ENCODE measurements around the gene KRT15. TPM values are rescaled to one million over a fixed set of nuclear protein-coding genes. Genes with fewer than 3 reads are reported as not detected.

KRT15 gene
- polyA plus RNA-seq, 6 donors from 2014 or later = not detected

DNA sequence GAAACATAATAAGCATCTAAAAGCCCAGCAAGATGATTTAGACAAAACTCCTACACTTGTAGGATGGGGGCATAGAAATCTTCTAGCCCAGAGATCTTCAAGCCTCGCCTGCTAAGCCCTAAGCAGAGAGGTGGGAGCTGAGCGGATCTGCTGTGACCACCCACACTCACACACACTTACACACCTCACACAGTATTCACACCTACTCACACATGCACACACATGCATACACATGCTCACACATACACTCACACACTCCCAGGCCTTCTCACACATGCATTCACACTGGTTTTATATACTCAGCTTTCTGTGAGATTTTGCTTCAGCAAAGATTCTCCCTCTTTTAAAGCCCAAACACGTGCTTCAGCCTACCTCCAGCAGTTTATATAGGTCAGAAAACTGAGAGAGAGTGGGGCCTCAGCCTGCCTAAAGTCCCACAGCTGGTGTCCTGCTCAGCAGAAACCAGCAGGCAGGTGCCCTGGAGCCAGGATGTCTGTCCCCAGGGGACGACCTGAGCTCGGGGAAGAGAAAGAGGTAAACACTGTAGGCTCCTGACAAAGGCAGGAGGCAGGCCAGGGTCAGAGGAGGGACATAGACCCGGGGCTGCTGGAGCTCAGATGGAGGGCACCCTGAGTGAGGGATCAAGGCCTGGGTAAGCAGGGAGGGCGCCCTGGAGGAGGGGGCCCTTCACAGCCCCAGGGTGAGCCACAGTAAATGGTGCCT is 21.4 kb upstream of the KRT15 start:
- H3K4me3 Mint-ChIP-seq = no peak overlapping the region
- H3K27me3 Mint-ChIP-seq = peaks cover 10 to 38% (median 33%) of the 10 kb centered on the region in 3 donors
- H3K4me1 Mint-ChIP-seq = no peaks in the 10 kb centered on the region
- no peaks in the 10 kb centered on the region for H3K9me3 Mint-ChIP-seq
- ATAC-seq (ENCODE audit: low read depth in 2 of 2) = no peak
- no peak for DNase-seq
- H3K27ac Mint-ChIP-seq = peak overlapping the region in 2 of 6 donors; percentile 5 to 81
- peaks cover 0 to 3% of the 10 kb centered on the region in 2 donors for H3K36me3 Mint-ChIP-seq

DNA sequence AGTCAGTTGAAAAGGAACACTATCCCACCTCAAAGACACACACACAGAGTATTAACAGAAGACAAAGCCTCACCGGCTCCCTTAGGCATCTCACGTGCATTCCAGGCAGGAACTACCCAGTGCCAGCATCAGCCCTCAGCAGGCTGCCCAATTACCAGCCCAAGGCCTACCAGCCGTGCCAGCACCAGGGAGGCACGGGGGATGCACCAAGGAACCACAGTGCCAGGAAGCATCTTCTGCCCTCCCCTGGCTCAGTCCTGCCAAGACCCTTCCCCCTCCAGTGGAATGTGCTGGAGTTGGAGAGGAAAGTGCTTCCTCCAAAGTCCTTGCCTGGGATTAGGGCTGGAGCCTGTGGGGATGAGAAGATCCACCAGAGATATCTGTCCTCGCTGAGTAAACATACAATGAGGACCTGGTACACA is 20.4 kb upstream of the KRT15 start:
- Mint-ChIP-seq H3K36me3 (peaks cover 0 to 3% of the 10 kb centered on the region in 2 donors), H3K27ac (no peak overlapping the region), H3K9me3 (no peaks in the 10 kb centered on the region)

DNA sequence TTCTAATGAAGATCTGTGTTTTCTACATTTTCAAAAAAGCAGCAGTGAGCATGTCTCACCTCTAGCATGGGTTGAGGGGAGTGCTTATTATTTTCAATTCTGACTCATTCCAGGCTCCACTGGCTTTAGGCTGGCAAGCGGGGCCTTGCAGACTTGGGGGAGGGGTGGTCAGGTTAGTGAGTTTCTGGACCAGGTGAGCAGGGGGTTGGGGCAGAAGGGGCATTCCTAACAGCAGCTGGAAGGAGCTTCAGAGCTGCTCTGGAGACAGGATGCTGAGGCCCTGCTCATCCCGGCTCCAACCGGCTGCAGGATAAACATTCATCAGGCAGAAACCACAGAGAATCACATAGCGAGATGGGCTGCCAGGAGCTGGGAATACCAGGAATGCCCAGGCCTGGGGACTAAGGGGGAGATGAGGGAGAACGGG is 19.9 kb upstream of the KRT15 start:
- Mint-ChIP-seq H3K36me3 (peaks cover 0 to 3% of the 10 kb centered on the region in 2 donors), H3K4me1 (no peaks in the 10 kb centered on the region), H3K27me3 (peaks cover 18 to 52% (median 42%) of the 10 kb centered on the region in 3 donors), H3K27ac (no peak overlapping the region), H3K9me3 (no peaks in the 10 kb centered on the region), H3K4me3 (no peak overlapping the region)
- DNase-seq = no peak
- no peak for ATAC-seq (ENCODE audit: low read depth in 2 of 2)

More for the DNA sequence above, 20.4 kb upstream of the KRT15 start:
- ATAC-seq (ENCODE audit: low read depth in 2 of 2) (no peak), DNase-seq (no peak)
- H3K4me1 Mint-ChIP-seq = no peaks in the 10 kb centered on the region
- peaks cover 13 to 47% (median 40%) of the 10 kb centered on the region in 3 donors for H3K27me3 Mint-ChIP-seq
- no peak overlapping the region for H3K4me3 Mint-ChIP-seq

DNA sequence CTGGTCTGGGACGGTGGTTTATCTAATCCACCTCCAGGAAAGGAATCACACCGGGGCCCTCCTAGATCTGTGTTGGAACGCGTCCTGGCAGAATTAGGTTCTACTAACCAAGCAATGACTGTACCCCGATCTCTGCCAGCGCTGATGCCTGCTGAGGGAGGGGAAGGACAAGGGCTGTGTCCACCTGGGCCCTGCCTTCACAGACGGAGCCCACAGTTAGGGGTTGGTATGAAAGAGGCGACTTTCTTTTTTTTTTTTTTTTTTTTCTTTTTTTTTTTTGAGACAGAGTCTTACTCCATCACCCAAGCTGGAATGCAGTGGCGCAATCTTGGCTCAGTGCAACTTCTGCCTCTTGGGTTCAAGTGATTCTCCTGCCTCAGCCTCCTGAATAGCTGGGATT is 19.3 kb upstream of the KRT15 start:
- Mint-ChIP-seq H3K4me1 (no peaks in the 10 kb centered on the region), H3K27ac (no peak overlapping the region), H3K27me3 (peaks cover 19 to 58% (median 48%) of the 10 kb centered on the region in 3 donors), H3K9me3 (no peaks in the 10 kb centered on the region), H3K36me3 (peaks cover 0 to 3% of the 10 kb centered on the region in 2 donors), H3K4me3 (peak overlapping the region in 1 of 8 donors; percentile 29)
- ATAC-seq (ENCODE audit: low read depth in 2 of 2) (no peak), DNase-seq (no peak)

DNA sequence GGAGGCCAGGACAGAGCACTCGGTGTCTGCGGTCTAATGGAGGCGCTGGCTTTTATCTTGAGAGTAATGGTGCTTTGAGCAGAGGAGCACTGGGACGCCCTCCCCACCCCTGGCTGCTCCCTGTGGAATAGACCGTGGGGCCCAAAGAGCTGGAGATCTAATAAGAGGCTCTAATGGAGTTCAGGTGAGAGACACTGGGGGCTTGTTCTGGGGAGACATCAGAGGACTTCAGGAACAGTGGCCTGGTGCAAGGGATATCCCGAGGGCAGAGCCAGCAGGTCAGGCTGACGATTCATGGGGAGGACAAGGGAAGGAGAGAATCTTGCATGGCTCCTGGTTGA is 18.9 kb upstream of the KRT15 start:
- no peak overlapping the region for H3K27ac Mint-ChIP-seq
- peaks cover 19 to 62% (median 52%) of the 10 kb centered on the region in 3 donors for H3K27me3 Mint-ChIP-seq
- no peak for DNase-seq
- ATAC-seq (ENCODE audit: low read depth in 2 of 2) = no peak
- H3K36me3 Mint-ChIP-seq = peaks cover 0 to 3% of the 10 kb centered on the region in 2 donors
- H3K4me1 Mint-ChIP-seq = no peaks in the 10 kb centered on the region
- no peaks in the 10 kb centered on the region for H3K9me3 Mint-ChIP-seq
- H3K4me3 Mint-ChIP-seq = no peak overlapping the region

DNA sequence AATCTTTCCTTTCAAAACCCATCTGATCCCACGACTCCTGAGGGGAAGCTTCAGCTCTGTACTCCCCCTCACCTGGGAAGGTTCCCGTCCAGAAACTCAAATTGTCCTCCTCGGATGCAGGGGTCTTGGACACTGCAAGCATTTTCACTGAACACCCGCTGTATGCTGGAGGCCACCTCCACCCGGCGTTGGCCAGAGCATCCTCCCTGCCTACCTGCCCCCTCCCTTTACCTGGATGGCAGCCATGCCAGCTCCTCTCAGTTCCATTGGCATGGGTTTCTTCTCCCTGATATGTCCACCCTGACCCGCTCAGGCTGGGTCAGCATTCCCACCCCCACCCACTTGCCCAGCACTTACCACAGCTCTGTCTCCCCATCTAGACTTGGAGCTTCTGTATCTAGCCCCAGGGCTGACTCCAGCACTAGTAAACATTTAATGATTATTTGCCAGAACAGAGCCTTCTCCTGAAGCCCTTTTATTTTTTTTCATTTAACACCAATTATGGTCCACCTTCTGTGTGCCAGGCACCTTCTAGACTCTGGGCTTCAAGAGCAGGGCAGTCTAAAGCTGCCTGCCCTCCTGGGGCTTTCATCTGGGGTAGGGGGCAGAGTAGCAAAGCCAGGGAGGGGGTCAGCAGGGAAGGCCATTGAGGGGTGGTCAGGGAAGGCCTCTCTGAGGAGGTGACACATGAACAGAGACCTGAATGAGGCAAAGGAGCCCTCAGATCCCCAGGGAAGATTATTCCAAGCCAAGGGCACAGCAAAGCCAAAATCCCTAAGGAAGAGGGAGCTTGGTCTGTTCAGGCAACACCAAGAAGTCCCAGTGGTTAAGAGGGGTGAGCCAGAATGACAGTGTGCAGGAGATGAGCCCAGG is 18.3 kb upstream of the KRT15 start:
- H3K27ac Mint-ChIP-seq = no peak overlapping the region
- H3K27me3 Mint-ChIP-seq = peaks cover 22 to 68% (median 58%) of the 10 kb centered on the region in 3 donors
- H3K9me3 Mint-ChIP-seq = no peaks in the 10 kb centered on the region
- H3K4me3 Mint-ChIP-seq = peak overlapping the region in 1 of 8 donors; percentile 12
- no peaks in the 10 kb centered on the region for H3K4me1 Mint-ChIP-seq
- ATAC-seq (ENCODE audit: low read depth in 2 of 2) (no peak), DNase-seq (no peak)
- H3K36me3 Mint-ChIP-seq = peaks cover 0 to 3% of the 10 kb centered on the region in 2 donors

DNA sequence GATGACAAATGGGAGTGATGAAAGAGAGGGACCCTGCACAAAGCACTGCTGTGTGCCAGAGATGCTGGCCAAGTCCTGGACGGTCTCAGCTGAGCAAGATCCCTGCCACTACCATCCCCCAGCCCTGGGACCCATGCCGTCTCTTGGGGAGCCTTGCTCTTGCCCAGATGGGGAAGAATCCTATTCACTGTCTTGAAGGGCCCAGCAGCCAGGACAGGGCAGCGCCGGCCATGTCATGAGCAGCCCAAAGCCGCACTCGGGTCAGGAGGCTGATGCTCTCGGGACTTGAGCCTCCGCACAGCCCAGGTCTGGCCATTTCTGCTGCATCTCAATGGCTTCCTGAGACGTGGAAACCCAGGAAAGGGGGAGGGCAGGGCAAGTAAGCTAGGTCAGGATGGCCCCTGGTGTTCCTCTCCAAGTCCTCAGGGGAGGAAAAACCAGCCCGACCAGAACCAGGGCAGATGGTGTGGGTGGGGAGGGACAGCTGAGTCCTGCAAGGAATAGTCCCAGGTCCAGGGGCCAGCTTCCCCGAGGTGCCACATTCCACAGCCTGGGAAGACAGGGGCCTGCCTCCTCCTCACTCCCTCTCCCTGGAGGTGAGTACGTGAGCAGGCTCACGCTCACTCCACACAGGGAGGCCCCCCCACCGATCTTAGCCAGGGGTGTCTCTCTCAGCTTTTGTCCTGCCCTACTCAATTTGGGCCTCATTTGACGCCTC is 17.2 kb upstream of the KRT15 start:
- no peak for ATAC-seq (ENCODE audit: low read depth in 2 of 2)
- no peak overlapping the region for H3K4me3 Mint-ChIP-seq
- no peaks in the 10 kb centered on the region for H3K9me3 Mint-ChIP-seq
- peaks cover 0 to 3% of the 10 kb centered on the region in 2 donors for H3K36me3 Mint-ChIP-seq
- H3K27ac Mint-ChIP-seq = no peak overlapping the region
- no peak for DNase-seq
- H3K27me3 Mint-ChIP-seq = peaks cover 29 to 73% (median 68%) of the 10 kb centered on the region in 3 donors
- no peaks in the 10 kb centered on the region for H3K4me1 Mint-ChIP-seq

DNA sequence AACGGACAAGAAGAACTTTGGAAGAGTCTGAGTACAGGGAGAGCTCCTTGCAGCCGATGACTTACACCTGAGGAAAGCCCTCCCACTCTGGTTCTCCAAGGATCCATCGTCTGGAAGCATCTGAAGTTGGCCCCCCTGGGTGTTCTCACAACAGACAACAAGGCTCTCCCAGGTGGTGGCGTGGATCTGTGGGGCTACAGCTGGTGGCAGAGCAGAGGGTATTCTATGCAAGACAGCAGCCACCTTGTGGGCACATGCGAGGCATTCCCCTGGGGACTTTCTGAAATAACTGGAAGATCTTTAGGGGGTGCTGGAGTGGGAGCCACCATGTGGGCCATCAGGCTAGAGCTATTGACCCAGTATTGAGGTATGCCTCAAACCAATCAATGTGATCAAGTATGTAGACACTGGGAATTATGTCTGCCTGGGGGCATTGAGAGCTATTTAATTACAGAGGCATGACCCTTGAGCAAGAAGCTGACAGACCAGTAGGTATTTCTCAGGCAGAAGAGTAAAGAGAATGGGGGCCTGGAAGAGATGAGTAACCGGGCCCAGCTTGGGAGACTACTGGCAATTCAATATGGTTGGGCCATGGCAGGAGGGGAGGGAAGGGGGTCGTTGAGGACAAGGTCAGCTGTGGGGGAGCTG is 16.3 kb upstream of the KRT15 start:
- peaks cover 32 to 82% (median 72%) of the 10 kb centered on the region in 3 donors for H3K27me3 Mint-ChIP-seq
- DNase-seq (no peak), ATAC-seq (ENCODE audit: low read depth in 2 of 2) (no peak)

DNA sequence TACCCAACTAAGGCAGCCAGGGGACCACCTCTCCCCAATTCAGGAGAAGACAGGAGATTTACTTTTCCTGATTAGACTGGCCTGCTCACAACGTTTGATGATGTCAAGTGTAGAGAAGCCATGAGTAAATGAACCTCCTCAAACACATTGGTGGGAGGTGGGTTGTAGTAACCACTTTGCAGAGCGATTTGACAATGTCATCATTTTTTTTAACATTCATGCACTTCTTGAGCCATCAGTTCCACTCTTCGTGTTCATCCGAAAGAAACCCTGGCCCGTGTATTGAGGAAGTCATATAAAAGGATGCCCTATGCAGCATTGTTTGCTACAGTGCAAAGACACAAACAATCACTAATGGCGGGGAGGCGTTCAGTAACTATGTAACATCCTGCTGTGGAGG is 14.9 kb upstream of the KRT15 start:
- Mint-ChIP-seq H3K36me3 (peaks cover 0 to 3% of the 10 kb centered on the region in 2 donors), H3K27me3 (peaks cover 39 to 93% (median 83%) of the 10 kb centered on the region in 3 donors), H3K4me3 (no peak overlapping the region), H3K27ac (no peak overlapping the region), H3K4me1 (peaks cover 5 to 11% (median 7%) of the 10 kb centered on the region in 3 donors), H3K9me3 (no peaks in the 10 kb centered on the region)
- DNase-seq (no peak), ATAC-seq (ENCODE audit: low read depth in 2 of 2) (no peak)

More for the DNA sequence above, 16.3 kb upstream of the KRT15 start:
- H3K4me1 Mint-ChIP-seq = no peaks in the 10 kb centered on the region
- no peaks in the 10 kb centered on the region for H3K9me3 Mint-ChIP-seq
- peak overlapping the region in 1 of 6 donors; percentile 67 for H3K27ac Mint-ChIP-seq
- H3K4me3 Mint-ChIP-seq = no peak overlapping the region
- peaks cover 0 to 3% of the 10 kb centered on the region in 2 donors for H3K36me3 Mint-ChIP-seq

DNA sequence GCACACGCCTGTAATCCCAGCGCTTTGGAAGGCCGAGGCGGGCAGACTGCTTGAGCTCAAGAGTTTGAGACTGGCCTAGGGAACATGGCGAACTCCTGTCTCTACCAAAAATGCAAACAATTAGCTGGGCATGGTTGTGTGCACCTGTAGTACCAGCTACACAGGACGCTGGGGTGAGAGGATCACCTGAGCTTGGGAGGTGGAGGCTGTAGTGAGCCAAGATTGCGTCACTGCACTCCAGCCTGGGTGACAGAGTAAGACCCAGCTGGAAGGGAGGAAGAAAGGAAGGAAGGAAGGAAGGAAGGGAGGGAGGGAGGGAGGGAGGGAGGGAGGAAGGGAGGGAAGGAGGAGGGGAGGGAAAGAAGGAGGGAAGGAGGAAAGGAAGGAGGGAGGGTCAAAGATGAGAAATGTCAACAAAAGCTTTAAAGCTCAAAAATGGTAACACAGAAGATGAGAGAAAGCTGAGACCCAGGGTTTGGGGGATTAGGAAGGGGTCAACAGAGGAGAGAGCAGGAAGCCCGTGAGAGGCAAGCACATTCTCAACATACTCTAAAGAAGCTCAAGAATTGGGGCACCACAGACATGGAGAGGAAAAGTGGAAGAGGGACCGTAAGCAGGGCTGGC is 14.4 kb upstream of the KRT15 start:
- no peaks in the 10 kb centered on the region for H3K9me3 Mint-ChIP-seq
- H3K36me3 Mint-ChIP-seq = peaks cover 0 to 3% of the 10 kb centered on the region in 2 donors
- ATAC-seq (ENCODE audit: low read depth in 2 of 2) (no peak), DNase-seq (no peak)
- peaks cover 39 to 96% (median 85%) of the 10 kb centered on the region in 3 donors for H3K27me3 Mint-ChIP-seq
- no peak overlapping the region for H3K4me3 Mint-ChIP-seq
- no peak overlapping the region for H3K27ac Mint-ChIP-seq
- peaks cover 9 to 13% (median 13%) of the 10 kb centered on the region in 3 donors for H3K4me1 Mint-ChIP-seq

DNA sequence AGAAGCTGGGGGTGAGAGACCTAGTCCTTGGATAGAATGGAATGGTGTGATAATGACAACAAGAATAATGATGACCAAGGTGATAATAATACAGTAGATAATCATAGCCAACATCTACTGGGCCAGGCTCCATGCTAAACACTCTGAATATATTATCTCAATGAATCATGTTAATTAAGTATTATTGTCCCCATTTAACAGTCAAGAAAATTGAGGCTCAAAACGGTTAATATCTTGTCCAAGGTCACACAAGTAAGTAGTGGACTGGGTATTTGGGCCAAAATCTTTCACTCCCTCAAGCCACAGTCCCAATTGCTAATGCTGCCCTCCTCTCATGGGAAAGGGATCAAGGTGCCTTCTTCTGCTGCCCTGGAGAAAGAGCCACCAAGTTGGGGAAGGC is 13.3 kb upstream of the KRT15 start:
- Mint-ChIP-seq H3K4me3 (no peak overlapping the region), H3K36me3 (peaks cover 0 to 3% of the 10 kb centered on the region in 2 donors), H3K9me3 (peaks cover 0 to under 1% (median 0%) of the 10 kb centered on the region in 7 donors), H3K4me1 (peaks cover 13 to 22% (median 18%) of the 10 kb centered on the region in 3 donors), H3K27ac (no peak overlapping the region), H3K27me3 (peaks cover 39 to 97% (median 82%) of the 10 kb centered on the region in 3 donors)
- DNase-seq (no peak), ATAC-seq (ENCODE audit: low read depth in 2 of 2) (no peak)

All from naive B cell (primary cell).